Measurements from ENCODE around the gene CIDEC.
"Not testable (repeated sequence)": the region's sequence is repeated elsewhere in the genome, so short reads cannot be mapped to it uniquely, and the experiment has no call there.

Gene CIDEC

GRCh38 chr3:9855594-9855993 is 24.5 kb downstream of the CIDEC start:
- H4K8ac ChIP-seq (ENCODE audit: low read depth, low read length) = no peak overlapping the region
- H3K9ac ChIP-seq (ENCODE audit: low read depth, low read length, poor library complexity) = no peak overlapping the region
- no peak overlapping the region for H2AK5ac ChIP-seq (ENCODE audit: low read depth, low read length)
- H3K23ac ChIP-seq (ENCODE audit: low read depth, low read length, poor library complexity) = no peak overlapping the region
- H2BK15ac ChIP-seq (ENCODE audit: low read length) = no peak overlapping the region
- H3K4ac ChIP-seq (ENCODE audit: low read length) = no peak overlapping the region
- no peak overlapping the region for H4K91ac ChIP-seq (ENCODE audit: low read depth, low read length, poor library complexity)
- no peak overlapping the region for H2BK5ac ChIP-seq (ENCODE audit: low read length)
- no CpG with 5 or more reads among the region's 3 CpGs for WGBS, 2 donors (ENCODE audit: extremely low coverage in 2 of 2, insufficient read length in 2 of 2, insufficient replicate concordance in 1 of 2)
- no peak overlapping the region for H2AFZ ChIP-seq (ENCODE audit: low read length)
- H3K27ac ChIP-seq (replicated peaks; ENCODE audit: low read length) = no peak overlapping the region
- no peaks in the 10 kb centered on the region for H3K79me1 ChIP-seq (ENCODE audit: low read depth, low read length)
- no peaks in the 10 kb centered on the region for H3K9me3 ChIP-seq (replicated peaks in 1 of 2; ENCODE audit: control insufficient read depth in 2 of 2, insufficient read depth in 1 of 2, low read depth in 1 of 2, low read length in 2 of 2)
- no peak for DNase-seq (ENCODE audit: low spot score)
- H3K18ac ChIP-seq (ENCODE audit: low read length) = no peak overlapping the region
- no peak overlapping the region for H2BK120ac ChIP-seq (ENCODE audit: low read depth, low read length)
- peaks cover 0 to 5% of the 10 kb centered on the region in 2 donors for H3K4me1 ChIP-seq (ENCODE audit: control insufficient read depth in 2 of 2, insufficient read depth in 1 of 2, low read depth in 1 of 2, low read length in 2 of 2)
- H3K14ac ChIP-seq (ENCODE audit: low read length) = no peak overlapping the region
- H2BK12ac ChIP-seq (ENCODE audit: low read length) = no peak overlapping the region
- no peaks in the 10 kb centered on the region for H3K36me3 ChIP-seq (replicated peaks in 1 of 2; ENCODE audit: control insufficient read depth in 2 of 2, insufficient read depth in 2 of 2, low read length in 2 of 2)
- H3K4me2 ChIP-seq (ENCODE audit: insufficient read depth, low read length, poor library complexity, severe bottlenecking) = no peak overlapping the region
- H3K4me3 ChIP-seq (ENCODE audit: low read length in 2 of 2) = no peak overlapping the region
- peaks cover 0 to 11% (median 6%) of the 10 kb centered on the region in 3 experiments for H3K27me3 ChIP-seq (ENCODE audit: control insufficient read depth in 3 of 3, insufficient read depth in 3 of 3, low read depth in 1 of 3, low read length in 3 of 3)

GRCh38 chr3:9854291-9854940 is 25.6 kb downstream of the CIDEC start:
- not testable (repeated sequence) for H3K79me1 ChIP-seq (ENCODE audit: low read depth, low read length); H3K4me1 ChIP-seq (ENCODE audit: control insufficient read depth in 2 of 2, insufficient read depth in 1 of 2, low read depth in 1 of 2, low read length in 2 of 2); H3K27ac ChIP-seq (replicated peaks; ENCODE audit: low read length); H3K9me3 ChIP-seq (replicated peaks in 1 of 2; ENCODE audit: control insufficient read depth in 2 of 2, insufficient read depth in 1 of 2, low read depth in 1 of 2, low read length in 2 of 2); H3K23ac ChIP-seq (ENCODE audit: low read depth, low read length, poor library complexity); H2BK5ac ChIP-seq (ENCODE audit: low read length); H3K18ac ChIP-seq (ENCODE audit: low read length); H4K91ac ChIP-seq (ENCODE audit: low read depth, low read length, poor library complexity); H3K4ac ChIP-seq (ENCODE audit: low read length); H3K4me2 ChIP-seq (ENCODE audit: insufficient read depth, low read length, poor library complexity, severe bottlenecking); H2AFZ ChIP-seq (ENCODE audit: low read length); H2BK12ac ChIP-seq (ENCODE audit: low read length); H2BK15ac ChIP-seq (ENCODE audit: low read length); H3K9ac ChIP-seq (ENCODE audit: low read depth, low read length, poor library complexity); H2BK120ac ChIP-seq (ENCODE audit: low read depth, low read length); H3K36me3 ChIP-seq (replicated peaks in 1 of 2; ENCODE audit: control insufficient read depth in 2 of 2, insufficient read depth in 2 of 2, low read length in 2 of 2); H2AK5ac ChIP-seq (ENCODE audit: low read depth, low read length); H3K14ac ChIP-seq (ENCODE audit: low read length); H4K8ac ChIP-seq (ENCODE audit: low read depth, low read length); H3K4me3 ChIP-seq (ENCODE audit: low read length in 2 of 2)
- WGBS, 2 donors (ENCODE audit: extremely low coverage in 2 of 2, insufficient read length in 2 of 2, insufficient replicate concordance in 1 of 2) = no CpG with 5 or more reads among the region's 11 CpGs
- DNase-seq (ENCODE audit: low spot score) = peak; percentile 36
- H3K27me3 ChIP-seq (ENCODE audit: control insufficient read depth in 3 of 3, insufficient read depth in 3 of 3, low read depth in 1 of 3, low read length in 3 of 3) = peaks cover 0 to 15% (median 6%) of the 10 kb centered on the region in 3 experiments

- WGBS, 2 donors (ENCODE audit: extremely low coverage in 2 of 2, insufficient read length in 2 of 2, insufficient replicate concordance in 1 of 2) = no CpG with 5 or more reads among the region's 6 CpGs
- Histone ChIP-seq H4K91ac (ENCODE audit: low read depth, low read length, poor library complexity) (no peak overlapping the region), H4K8ac (ENCODE audit: low read depth, low read length) (no peak overlapping the region), H3K79me1 (ENCODE audit: low read depth, low read length) (no peaks in the 10 kb centered on the region), H3K4ac (ENCODE audit: low read length) (no peak overlapping the region), H2BK12ac (ENCODE audit: low read length) (no peak overlapping the region), H3K4me3 (ENCODE audit: low read length in 2 of 2) (no peak overlapping the region), H3K36me3 (replicated peaks in 1 of 2; ENCODE audit: control insufficient read depth in 2 of 2, insufficient read depth in 2 of 2, low read length in 2 of 2) (no peaks in the 10 kb centered on the region), H3K23ac (ENCODE audit: low read depth, low read length, poor library complexity) (no peak overlapping the region), H2AFZ (ENCODE audit: low read length) (no peak overlapping the region), H2AK5ac (ENCODE audit: low read depth, low read length) (no peak overlapping the region), H2BK5ac (ENCODE audit: low read length) (no peak overlapping the region), H3K9me3 (replicated peaks in 1 of 2; ENCODE audit: control insufficient read depth in 2 of 2, insufficient read depth in 1 of 2, low read depth in 1 of 2, low read length in 2 of 2) (no peaks in the 10 kb centered on the region), H3K4me1 (ENCODE audit: control insufficient read depth in 2 of 2, insufficient read depth in 1 of 2, low read depth in 1 of 2, low read length in 2 of 2) (peaks cover 0 to 3% of the 10 kb centered on the region in 2 donors), H3K9ac (ENCODE audit: low read depth, low read length, poor library complexity) (no peak overlapping the region), H2BK120ac (ENCODE audit: low read depth, low read length) (no peak overlapping the region), H2BK15ac (ENCODE audit: low read length) (no peak overlapping the region), H3K4me2 (ENCODE audit: insufficient read depth, low read length, poor library complexity, severe bottlenecking) (no peak overlapping the region), H3K27me3 (ENCODE audit: control insufficient read depth in 3 of 3, insufficient read depth in 3 of 3, low read depth in 1 of 3, low read length in 3 of 3) (peaks cover 0 to 15% (median 6%) of the 10 kb centered on the region in 3 experiments), H3K18ac (ENCODE audit: low read length) (no peak overlapping the region), H3K27ac (replicated peaks; ENCODE audit: low read length) (no peak overlapping the region), H3K14ac (ENCODE audit: low read length) (no peak overlapping the region)
- DNase-seq (ENCODE audit: low spot score) = no peak
These were observed 27.5 kb downstream of the CIDEC start for GRCh38 chr3:9852528-9852927.

GRCh38 chr3:9851926-9852325 is 28.1 kb downstream of the CIDEC start:
- H3K23ac ChIP-seq (ENCODE audit: low read depth, low read length, poor library complexity); H3K4ac ChIP-seq (ENCODE audit: low read length); H3K27ac ChIP-seq (replicated peaks; ENCODE audit: low read length); H3K9me3 ChIP-seq (replicated peaks in 1 of 2; ENCODE audit: control insufficient read depth in 2 of 2, insufficient read depth in 1 of 2, low read depth in 1 of 2, low read length in 2 of 2); H3K9ac ChIP-seq (ENCODE audit: low read depth, low read length, poor library complexity); H2BK5ac ChIP-seq (ENCODE audit: low read length); H2AK5ac ChIP-seq (ENCODE audit: low read depth, low read length); H2BK12ac ChIP-seq (ENCODE audit: low read length); H3K79me1 ChIP-seq (ENCODE audit: low read depth, low read length); H3K18ac ChIP-seq (ENCODE audit: low read length); DNase-seq (ENCODE audit: low spot score); H2BK15ac ChIP-seq (ENCODE audit: low read length); H2BK120ac ChIP-seq (ENCODE audit: low read depth, low read length); H2AFZ ChIP-seq (ENCODE audit: low read length); H3K4me3 ChIP-seq (ENCODE audit: low read length in 2 of 2); H3K4me2 ChIP-seq (ENCODE audit: insufficient read depth, low read length, poor library complexity, severe bottlenecking); H3K36me3 ChIP-seq (replicated peaks in 1 of 2; ENCODE audit: control insufficient read depth in 2 of 2, insufficient read depth in 2 of 2, low read length in 2 of 2); H3K14ac ChIP-seq (ENCODE audit: low read length); H4K8ac ChIP-seq (ENCODE audit: low read depth, low read length); H4K91ac ChIP-seq (ENCODE audit: low read depth, low read length, poor library complexity); H3K4me1 ChIP-seq (ENCODE audit: control insufficient read depth in 2 of 2, insufficient read depth in 1 of 2, low read depth in 1 of 2, low read length in 2 of 2): not testable (repeated sequence)
- WGBS, 2 donors (ENCODE audit: extremely low coverage in 2 of 2, insufficient read length in 2 of 2, insufficient replicate concordance in 1 of 2) = no CpG with 5 or more reads among the region's 6 CpGs
- peaks cover 0 to 15% (median 6%) of the 10 kb centered on the region in 3 experiments for H3K27me3 ChIP-seq (ENCODE audit: control insufficient read depth in 3 of 3, insufficient read depth in 3 of 3, low read depth in 1 of 3, low read length in 3 of 3)

Measured in neuronal stem cell (in vitro differentiated cells).